Suppressor macrophage (primary cell): Measurements from ENCODE around the gene SMNDC1.
"Not testable (repeated sequence)": the region's sequence is repeated elsewhere in the genome, so short reads cannot be mapped to it uniquely, and the experiment has no call there.

ENCODE experiments used
- DNase-seq, 4 experiments: peaks; one replicate each; pipeline ENCODE4 v3.0.0-alpha.2; 2020 to 2022
- total RNA-seq, 17 experiments: gene quantifications; one replicate each; lab custom pipeline; 2026; ENCODE audit warnings: mixed read lengths in 6 of 17, inconsistent platforms in 3 of 17; lab: John Stamatoyannopoulos, UW

The SMNDC1 gene
- 10.7 to 42.5 (median 21.4) reads per million in 17 experiments for total RNA-seq

- DNase-seq: peak; percentile 99 to 100 (median 99)
Measured at GRCh38 chr10:110304780-110305421, at the start of gene SMNDC1. TSS of gene SMNDC1 (minus strand) at chr10:110304920. CDS start at chr10:110303587, 1,333 bp downstream.

- peak; percentile 68 to 93 (median 81) for DNase-seq
Measured at GRCh38 chr10:110354322-110354766, 49.6 kb upstream of the SMNDC1 start.

- DNase-seq: peak in 3 of 4 experiments; percentile 24 to 57 (median 54)
Measured at GRCh38 chr10:110353244-110354119, 48.8 kb upstream of the SMNDC1 start.

- no peak for DNase-seq
Measured at GRCh38 chr10:110352930-110353243, 48.2 kb upstream of the SMNDC1 start.

GRCh38 chr10:110350812-110351211, 46.1 kb upstream of the SMNDC1 start:
- no peak for DNase-seq

- peak in 1 of 4 experiments; percentile 23 for DNase-seq
Measured at GRCh38 chr10:110349831-110350230, 45.1 kb upstream of the SMNDC1 start.

- DNase-seq: no peak
Measured at GRCh38 chr10:110349386-110349785, 44.7 kb upstream of the SMNDC1 start.

- peak in 2 of 4 experiments; percentile 44 for DNase-seq
Measured at GRCh38 chr10:110348336-110348735, 43.6 kb upstream of the SMNDC1 start.

GRCh38 chr10:110346914-110347313, 42.2 kb upstream of the SMNDC1 start:
- DNase-seq: no peak

- no peak for DNase-seq
Measured at GRCh38 chr10:110345286-110345685, 40.6 kb upstream of the SMNDC1 start.

- DNase-seq: no peak
Measured at GRCh38 chr10:110344622-110345021, 39.9 kb upstream of the SMNDC1 start.

- no peak for DNase-seq
Measured at GRCh38 chr10:110343947-110344346, 39.2 kb upstream of the SMNDC1 start.

- peak in 1 of 4 experiments; percentile 43 for DNase-seq
Measured at GRCh38 chr10:110340816-110341215, 36.1 kb upstream of the SMNDC1 start.

- DNase-seq: no peak
Measured at GRCh38 chr10:110340122-110340521, 35.4 kb upstream of the SMNDC1 start.

- no peak for DNase-seq
Measured at GRCh38 chr10:110337906-110338305, 33.2 kb upstream of the SMNDC1 start.

GRCh38 chr10:110337401-110337800, 32.7 kb upstream of the SMNDC1 start:
- DNase-seq: no peak

- DNase-seq: no peak
Measured at GRCh38 chr10:110336111-110336721, 31.5 kb upstream of the SMNDC1 start.

- DNase-seq: peak in 2 of 4 experiments; percentile 28
Measured at GRCh38 chr10:110335314-110336064, 30.8 kb upstream of the SMNDC1 start.

GRCh38 chr10:110334061-110334656, 29.4 kb upstream of the SMNDC1 start:
- DNase-seq: no peak

GRCh38 chr10:110331226-110331795, 26.6 kb upstream of the SMNDC1 start:
- DNase-seq: not testable (repeated sequence)

GRCh38 chr10:110330675-110331074, 26.0 kb upstream of the SMNDC1 start:
- no peak for DNase-seq
